SU-DHL-6 (cell line): Measurements from ENCODE around the gene RND3.

ENCODE experiments used
- H2AFZ ChIP-seq: fragments of 200-600 bp; sonication (generic); 2 replicates; pipeline ENCODE4 v1.6.1; 2014; ENCODE audit warnings: low read depth, mild to moderate bottlenecking, moderate library complexity, mixed read lengths, antibody characterized with exemption, low read length; ENCODE audit not compliant: severe bottlenecking
- H3F3A ChIP-seq: fragments of 200-600 bp; shearing (Covaris generic); 2 replicates; pipeline ENCODE4 v1.6.0; 2016; ENCODE audit warnings: antibody characterized with exemption, mild to moderate bottlenecking; ENCODE audit not compliant: insufficient read depth
- H3K27ac ChIP-seq: fragments of 200-600 bp; sonication (generic); 2 replicates; pipeline ENCODE4 v1.5.1; 2016; ENCODE audit warnings: low read depth, mild to moderate bottlenecking, low read length, moderate library complexity, mixed read lengths
- H3K27me3 ChIP-seq: fragments of 200-600 bp; sonication (generic), shearing (Covaris generic); 2 replicates; pipeline ENCODE4 v1.6.0; 2014; ENCODE audit warnings: mild to moderate bottlenecking, low read length
- H3K36me3 ChIP-seq: fragments of 200-600 bp; sonication (generic); 2 replicates; pipeline ENCODE4 v1.6.1; 2014; ENCODE audit warnings: mild to moderate bottlenecking, low read length, mixed read lengths
- H3K4me2 ChIP-seq: fragments of 300-600, 200-600 bp; shearing (Covaris generic), sonication (generic); 2 replicates; pipeline ENCODE4 v1.6.0; 2014; ENCODE audit warnings: low read length, low read depth, mild to moderate bottlenecking; ENCODE audit not compliant: poor library complexity, severe bottlenecking
- H3K4me3 ChIP-seq: fragments of 200-600 bp; sonication (generic); 2 replicates; pipeline ENCODE4 v1.5.1; 2014; ENCODE audit warnings: antibody characterized with exemption, low read length, mild to moderate bottlenecking, mixed read lengths; ENCODE audit not compliant: insufficient read depth, poor library complexity, severe bottlenecking
- H3K79me2 ChIP-seq: fragments of 200-600 bp; sonication (generic); 2 replicates; pipeline ENCODE4 v1.6.1; 2014; ENCODE audit warnings: mild to moderate bottlenecking, low read length, moderate library complexity; ENCODE audit not compliant: insufficient read depth
- H3K9ac ChIP-seq: fragments of 200-600 bp; sonication (generic); 2 replicates; pipeline ENCODE4 v1.7.0; 2014; ENCODE audit warnings: mild to moderate bottlenecking, low read length
- H3K9me2 ChIP-seq: fragments of 200-600 bp; sonication (generic); replicated peaks from 2 replicates; pipeline ENCODE4 v1.6.1; 2014; ENCODE audit warnings: low read length; ENCODE audit not compliant: insufficient read depth
- H3K9me3 ChIP-seq: fragments of 200-600 bp; sonication (generic); 2 replicates; pipeline ENCODE4 v1.6.1; 2014; ENCODE audit warnings: low read length, mixed read lengths; ENCODE audit not compliant: insufficient read depth
- H4K20me1 ChIP-seq: fragments of 200-600 bp; sonication (generic); 2 replicates; pipeline ENCODE4 v1.6.1; 2014; ENCODE audit warnings: low read depth, mild to moderate bottlenecking, antibody characterized with exemption, low read length, moderate library complexity, mixed read lengths
- EZH2phosphoT487 ChIP-seq: fragments of 200-600 bp; sonication (generic), shearing (Covaris generic); conservative IDR thresholded peaks from 2 replicates; pipeline ENCODE4 v1.6.1; 2018; ENCODE audit warnings: mild to moderate bottlenecking, antibody characterized with exemption, low read length, moderate library complexity, mixed read lengths
- TF ChIP-seq, protein P1 (sequence below): fragments of 200-600 bp; sonication (generic); IDR thresholded peaks from one replicate; pipeline ENCODE4 v1.5.1; 2017; ENCODE audit warnings: antibody characterized with exemption, mild to moderate bottlenecking, low read length, moderate library complexity; ENCODE audit not compliant: insufficient read depth, poor library complexity, severe bottlenecking

The RND3 gene

DNA sequence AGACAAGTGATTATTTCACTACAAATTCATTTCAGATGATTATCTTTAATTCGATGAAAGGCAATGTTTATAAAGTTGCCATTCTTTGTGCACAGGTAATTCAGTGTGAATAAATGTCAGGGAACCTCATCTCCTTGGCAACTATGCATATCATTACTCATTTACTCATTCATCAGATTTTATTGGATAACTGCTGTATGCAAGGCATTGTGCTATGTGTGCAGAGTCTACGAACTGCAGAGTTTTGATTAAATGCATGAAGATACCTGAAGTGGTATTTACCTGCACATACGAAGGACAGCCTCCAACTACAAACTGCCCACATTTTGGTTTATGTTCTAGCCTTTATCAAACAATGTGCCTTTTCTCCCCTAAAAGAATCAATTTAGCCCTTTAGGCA, 3.5 kb downstream of the RND3 start:
- no peak overlapping the region for H2AFZ ChIP-seq
- H3K27me3 ChIP-seq, result no peaks in the 10 kb centered on the region
- TF ChIP-seq, protein P1, sequence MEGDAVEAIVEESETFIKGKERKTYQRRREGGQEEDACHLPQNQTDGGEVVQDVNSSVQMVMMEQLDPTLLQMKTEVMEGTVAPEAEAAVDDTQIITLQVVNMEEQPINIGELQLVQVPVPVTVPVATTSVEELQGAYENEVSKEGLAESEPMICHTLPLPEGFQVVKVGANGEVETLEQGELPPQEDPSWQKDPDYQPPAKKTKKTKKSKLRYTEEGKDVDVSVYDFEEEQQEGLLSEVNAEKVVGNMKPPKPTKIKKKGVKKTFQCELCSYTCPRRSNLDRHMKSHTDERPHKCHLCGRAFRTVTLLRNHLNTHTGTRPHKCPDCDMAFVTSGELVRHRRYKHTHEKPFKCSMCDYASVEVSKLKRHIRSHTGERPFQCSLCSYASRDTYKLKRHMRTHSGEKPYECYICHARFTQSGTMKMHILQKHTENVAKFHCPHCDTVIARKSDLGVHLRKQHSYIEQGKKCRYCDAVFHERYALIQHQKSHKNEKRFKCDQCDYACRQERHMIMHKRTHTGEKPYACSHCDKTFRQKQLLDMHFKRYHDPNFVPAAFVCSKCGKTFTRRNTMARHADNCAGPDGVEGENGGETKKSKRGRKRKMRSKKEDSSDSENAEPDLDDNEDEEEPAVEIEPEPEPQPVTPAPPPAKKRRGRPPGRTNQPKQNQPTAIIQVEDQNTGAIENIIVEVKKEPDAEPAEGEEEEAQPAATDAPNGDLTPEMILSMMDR, result no peak
- no peak for TF ChIP-seq EZH2phosphoT487
- H3K9me3 ChIP-seq, result no peaks in the 10 kb centered on the region
- H3K4me2 ChIP-seq, result no peak overlapping the region
- H3F3A ChIP-seq, result no peaks in the 10 kb centered on the region
- H3K27ac ChIP-seq, result no peak overlapping the region
- H3K36me3 ChIP-seq, result no peaks in the 10 kb centered on the region
- H3K79me2 ChIP-seq, result no peaks in the 10 kb centered on the region
- H3K9ac ChIP-seq, result no peak overlapping the region
- H3K9me2 ChIP-seq, result no peaks in the 10 kb centered on the region
- no peak overlapping the region for H3K4me3 ChIP-seq
- H4K20me1 ChIP-seq, result no peaks in the 10 kb centered on the region

DNA sequence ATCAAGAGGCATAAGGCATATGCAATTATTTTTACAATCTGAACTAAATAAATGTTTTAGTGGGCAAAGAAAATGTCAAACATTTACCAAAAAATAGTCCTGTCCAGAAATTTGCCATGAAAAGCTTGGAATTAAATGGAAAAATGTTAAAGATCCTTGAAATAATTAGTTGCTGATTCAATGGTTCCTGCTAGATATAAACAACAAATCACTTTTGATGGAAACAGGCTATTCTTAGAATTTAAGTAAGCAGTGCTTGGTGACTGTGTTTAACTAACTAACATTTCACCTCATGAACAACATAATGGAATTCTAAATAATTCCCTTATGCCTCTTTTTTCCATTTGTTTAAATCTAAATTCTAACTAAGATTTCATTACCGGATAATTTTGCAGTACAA, 3.9 kb downstream of the RND3 start:
- H3K36me3 ChIP-seq, result no peaks in the 10 kb centered on the region
- H3K9ac ChIP-seq, result no peak overlapping the region
- H3K27ac ChIP-seq, result no peak overlapping the region
- H3K9me3 ChIP-seq, result no peaks in the 10 kb centered on the region
- H3K79me2 ChIP-seq, result no peaks in the 10 kb centered on the region
- no peak overlapping the region for H3K4me3 ChIP-seq
- no peaks in the 10 kb centered on the region for H4K20me1 ChIP-seq
- H2AFZ ChIP-seq, result no peak overlapping the region
- no peaks in the 10 kb centered on the region for H3F3A ChIP-seq
- no peaks in the 10 kb centered on the region for H3K9me2 ChIP-seq
- H3K4me2 ChIP-seq, result no peak overlapping the region
- TF ChIP-seq, protein P1, result no peak
- TF ChIP-seq EZH2phosphoT487, result no peak
- H3K27me3 ChIP-seq, result no peaks in the 10 kb centered on the region

DNA sequence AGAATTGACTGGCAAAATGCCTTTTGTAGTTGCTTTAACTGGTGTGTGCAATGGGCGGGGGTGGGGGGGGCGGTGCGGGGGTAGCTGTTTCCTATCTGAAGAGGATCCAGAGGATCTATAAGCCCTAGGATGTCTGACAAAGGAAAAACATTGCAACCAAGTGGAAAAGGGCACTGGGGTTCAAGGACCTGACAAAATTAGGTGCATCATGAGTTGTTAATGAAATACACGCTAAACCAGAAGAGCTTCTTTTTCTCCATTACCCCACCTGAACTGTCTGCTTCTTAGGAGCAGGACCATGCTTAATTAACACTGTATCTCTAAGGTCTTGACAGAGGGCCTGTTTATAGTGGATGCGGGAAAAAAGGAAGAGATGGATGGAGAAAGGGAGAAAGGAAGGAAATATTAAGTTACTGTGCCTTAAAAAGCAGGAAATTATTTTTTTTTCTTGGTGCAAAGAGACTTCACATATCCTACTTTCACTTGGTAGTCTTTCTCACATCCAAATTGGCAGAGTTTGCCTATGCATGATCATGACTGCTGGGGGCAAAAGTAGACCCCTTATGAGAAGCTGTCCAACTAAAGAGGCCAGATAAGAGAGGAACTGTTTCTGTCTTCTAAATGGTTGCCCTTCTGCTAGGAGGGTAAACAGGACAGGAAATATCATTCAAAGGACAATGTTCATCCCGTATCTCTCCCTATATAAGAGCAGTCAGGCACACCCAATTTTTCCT, 4.6 kb downstream of the RND3 start:
- H3K9me2 ChIP-seq, result no peaks in the 10 kb centered on the region

More for the DNA sequence above, 4.6 kb downstream of the RND3 start:
- Histone ChIP-seq H3K9me3 (no peaks in the 10 kb centered on the region), H2AFZ (no peak overlapping the region), H3K4me3 (no peak overlapping the region), H3F3A (no peaks in the 10 kb centered on the region), H3K36me3 (no peaks in the 10 kb centered on the region), H4K20me1 (no peaks in the 10 kb centered on the region), H3K79me2 (no peaks in the 10 kb centered on the region), H3K27ac (no peak overlapping the region), H3K4me2 (no peak overlapping the region), H3K27me3 (no peaks in the 10 kb centered on the region), H3K9ac (no peak overlapping the region)
- TF ChIP-seq, protein P1, result no peak
- no peak for TF ChIP-seq EZH2phosphoT487
